SH-SY5Y (cell line): ENCODE data around the gene FOSL1.

Experiments used
- GATA2 ChIP-seq: IDR thresholded peaks from 2 replicates; pipeline ENCODE4 v1.6.1; 2011; ENCODE audit warnings: mild to moderate bottlenecking, low read depth, low read length
- GATA3 ChIP-seq: IDR thresholded peaks from 2 replicates; pipeline ENCODE4 v1.6.1; 2011; ENCODE audit warnings: low read depth, mild to moderate bottlenecking, low read length, moderate library complexity

DNA sequence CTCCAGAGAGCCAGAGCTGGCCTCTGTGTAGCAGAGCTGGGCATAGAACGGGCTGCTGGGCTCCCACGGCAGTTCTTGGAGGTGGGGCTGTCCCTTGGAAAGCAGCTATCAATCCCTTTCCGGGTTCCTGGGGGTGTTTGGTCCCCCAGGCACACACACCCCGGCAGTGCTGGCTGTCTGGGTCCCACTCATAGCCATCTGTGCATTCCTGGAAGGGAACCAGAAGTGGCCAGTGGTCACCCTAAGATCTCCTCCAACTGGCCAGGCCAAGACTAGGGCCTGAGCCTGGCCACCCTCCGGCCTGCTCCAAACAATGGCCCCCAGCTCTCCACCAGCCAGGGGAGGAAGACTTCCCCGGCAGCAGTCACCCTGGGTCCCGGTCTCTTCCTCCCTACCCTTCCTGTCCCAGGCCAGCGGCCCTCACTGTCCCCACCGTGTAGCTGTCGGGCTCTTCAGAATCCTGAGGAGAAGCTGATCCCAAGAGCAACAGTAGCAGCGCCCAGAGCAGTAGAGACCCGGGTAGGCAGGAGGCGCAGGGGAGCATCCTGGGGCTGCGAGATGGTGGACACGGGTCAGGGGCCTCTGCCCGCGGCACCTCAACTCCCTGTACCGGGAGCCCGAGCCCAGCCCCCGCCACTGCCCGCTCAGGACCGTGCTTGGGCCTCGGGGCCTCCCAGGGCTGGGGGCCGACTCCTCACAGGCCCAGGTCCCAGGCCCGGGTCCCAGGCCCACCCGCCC lies 28.2 kb downstream of the FOSL1 start:
- TF ChIP-seq GATA2 = no peak
- TF ChIP-seq GATA3 = no peak
